ENCODE results near the gene LCLAT1. TPM values are rescaled to one million over a fixed set of nuclear protein-coding genes. Genes with fewer than 3 reads are reported as not detected.
A peak's percentile ranks its signal among the peaks of the same experiment; 100 is the strongest.

LCLAT1 gene
- total and polyA plus RNA-seq, 8 donors, result 13.1 to 24.9 (median 14.8) TPM

DNA sequence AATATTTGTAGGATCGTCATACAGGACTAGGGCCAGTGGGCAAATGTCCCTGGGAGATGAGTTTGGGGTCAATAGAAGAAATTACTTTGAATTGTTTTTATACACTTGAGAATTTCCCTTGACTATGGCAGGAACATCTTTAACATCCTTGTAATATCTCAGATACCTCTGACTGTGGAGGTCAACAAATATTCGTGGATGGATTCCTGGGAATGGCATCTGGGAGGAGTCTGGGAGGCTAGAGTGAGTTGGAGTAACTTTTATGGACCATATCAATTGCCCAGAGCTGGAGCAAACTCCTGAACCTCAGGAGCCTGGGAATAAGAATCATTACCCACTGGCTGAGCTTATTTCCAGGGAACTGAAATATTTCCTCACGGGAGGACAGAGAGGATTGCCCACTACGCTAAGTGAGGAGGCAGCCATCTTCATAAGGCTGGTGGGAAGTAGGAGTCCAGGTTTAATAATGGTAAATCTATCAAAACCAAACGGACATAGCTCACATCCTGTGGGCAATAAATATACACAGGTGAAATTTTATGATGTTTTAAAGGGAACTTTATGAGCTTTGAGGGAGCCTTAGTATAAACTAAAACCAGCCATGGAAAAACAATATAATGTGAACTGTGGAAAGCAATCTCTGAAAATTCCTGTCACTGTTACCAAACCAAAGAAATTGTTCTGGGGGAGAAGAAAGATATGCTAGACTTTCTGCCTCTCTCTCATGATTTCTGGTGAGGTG, 44.4 kb upstream of the LCLAT1 start:
- intact Hi-C loops (cut with DNase I), result no loop called here
- no peaks in the 10 kb centered on the region for H3K9me3 ChIP-seq
- H3K4me3 ChIP-seq, result no peak overlapping the region
- no peak for DNase-seq
- H3K27ac ChIP-seq, result peak overlapping the region in 1 of 2 donors; percentile 56
- peaks cover 0 to 3% of the 10 kb centered on the region in 2 donors for H3K4me1 ChIP-seq
- ATAC-seq, result no peak
- H3K27me3 ChIP-seq, result no peaks in the 10 kb centered on the region
- TF ChIP-seq, protein P1, sequence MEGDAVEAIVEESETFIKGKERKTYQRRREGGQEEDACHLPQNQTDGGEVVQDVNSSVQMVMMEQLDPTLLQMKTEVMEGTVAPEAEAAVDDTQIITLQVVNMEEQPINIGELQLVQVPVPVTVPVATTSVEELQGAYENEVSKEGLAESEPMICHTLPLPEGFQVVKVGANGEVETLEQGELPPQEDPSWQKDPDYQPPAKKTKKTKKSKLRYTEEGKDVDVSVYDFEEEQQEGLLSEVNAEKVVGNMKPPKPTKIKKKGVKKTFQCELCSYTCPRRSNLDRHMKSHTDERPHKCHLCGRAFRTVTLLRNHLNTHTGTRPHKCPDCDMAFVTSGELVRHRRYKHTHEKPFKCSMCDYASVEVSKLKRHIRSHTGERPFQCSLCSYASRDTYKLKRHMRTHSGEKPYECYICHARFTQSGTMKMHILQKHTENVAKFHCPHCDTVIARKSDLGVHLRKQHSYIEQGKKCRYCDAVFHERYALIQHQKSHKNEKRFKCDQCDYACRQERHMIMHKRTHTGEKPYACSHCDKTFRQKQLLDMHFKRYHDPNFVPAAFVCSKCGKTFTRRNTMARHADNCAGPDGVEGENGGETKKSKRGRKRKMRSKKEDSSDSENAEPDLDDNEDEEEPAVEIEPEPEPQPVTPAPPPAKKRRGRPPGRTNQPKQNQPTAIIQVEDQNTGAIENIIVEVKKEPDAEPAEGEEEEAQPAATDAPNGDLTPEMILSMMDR (IDR thresholded peaks at IDR 0.05), result no peak
- H3K36me3 ChIP-seq, result no peaks in the 10 kb centered on the region

DNA sequence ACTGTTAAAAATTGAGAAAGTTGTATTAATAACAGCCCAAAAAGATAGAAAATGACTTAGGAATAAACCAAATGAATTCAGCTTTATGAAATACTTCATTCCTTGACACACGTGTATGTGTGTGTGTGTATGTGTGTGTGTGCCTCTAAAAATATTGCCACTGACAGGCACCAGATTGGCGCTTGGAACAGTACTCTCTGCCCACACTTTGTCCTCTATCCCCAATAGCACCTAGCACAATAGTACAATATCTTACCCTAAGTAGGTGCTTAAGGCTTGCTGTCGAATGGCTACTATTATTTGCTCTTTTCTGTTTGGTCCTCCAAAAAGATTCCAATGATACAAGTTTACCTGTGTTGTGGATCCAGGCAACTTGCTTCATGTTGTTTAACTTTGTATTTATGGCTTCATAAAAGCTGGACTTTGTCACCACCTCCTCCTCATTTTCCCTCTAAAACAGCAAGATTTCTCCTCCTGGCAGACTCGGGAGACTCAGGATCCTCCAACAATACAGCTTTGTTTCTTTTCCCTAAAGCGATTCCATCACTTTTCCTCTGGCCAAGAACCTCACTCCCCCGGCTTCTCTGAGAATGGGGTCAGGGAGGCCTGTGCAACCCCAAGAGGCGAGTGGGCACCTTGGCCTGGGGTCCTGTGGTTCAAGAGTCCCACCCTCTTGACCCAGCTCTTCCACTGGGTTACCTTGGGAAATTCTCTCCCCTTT, 43.3 kb upstream of the LCLAT1 start:
- no peaks in the 10 kb centered on the region for H3K36me3 ChIP-seq
- intact Hi-C loops (cut with DNase I), result no loop called here
- H3K4me3 ChIP-seq, result no peak overlapping the region
- H3K27ac ChIP-seq, result peak overlapping the region in 1 of 2 donors; percentile 56
- H3K4me1 ChIP-seq, result peaks cover 9 to 13% of the 10 kb centered on the region in 2 donors
- TF ChIP-seq, protein P1 (IDR thresholded peaks at IDR 0.05), result no peak
- no peaks in the 10 kb centered on the region for H3K27me3 ChIP-seq
- ATAC-seq (peak; percentile 28), DNase-seq (no peak)
- no peaks in the 10 kb centered on the region for H3K9me3 ChIP-seq

DNA sequence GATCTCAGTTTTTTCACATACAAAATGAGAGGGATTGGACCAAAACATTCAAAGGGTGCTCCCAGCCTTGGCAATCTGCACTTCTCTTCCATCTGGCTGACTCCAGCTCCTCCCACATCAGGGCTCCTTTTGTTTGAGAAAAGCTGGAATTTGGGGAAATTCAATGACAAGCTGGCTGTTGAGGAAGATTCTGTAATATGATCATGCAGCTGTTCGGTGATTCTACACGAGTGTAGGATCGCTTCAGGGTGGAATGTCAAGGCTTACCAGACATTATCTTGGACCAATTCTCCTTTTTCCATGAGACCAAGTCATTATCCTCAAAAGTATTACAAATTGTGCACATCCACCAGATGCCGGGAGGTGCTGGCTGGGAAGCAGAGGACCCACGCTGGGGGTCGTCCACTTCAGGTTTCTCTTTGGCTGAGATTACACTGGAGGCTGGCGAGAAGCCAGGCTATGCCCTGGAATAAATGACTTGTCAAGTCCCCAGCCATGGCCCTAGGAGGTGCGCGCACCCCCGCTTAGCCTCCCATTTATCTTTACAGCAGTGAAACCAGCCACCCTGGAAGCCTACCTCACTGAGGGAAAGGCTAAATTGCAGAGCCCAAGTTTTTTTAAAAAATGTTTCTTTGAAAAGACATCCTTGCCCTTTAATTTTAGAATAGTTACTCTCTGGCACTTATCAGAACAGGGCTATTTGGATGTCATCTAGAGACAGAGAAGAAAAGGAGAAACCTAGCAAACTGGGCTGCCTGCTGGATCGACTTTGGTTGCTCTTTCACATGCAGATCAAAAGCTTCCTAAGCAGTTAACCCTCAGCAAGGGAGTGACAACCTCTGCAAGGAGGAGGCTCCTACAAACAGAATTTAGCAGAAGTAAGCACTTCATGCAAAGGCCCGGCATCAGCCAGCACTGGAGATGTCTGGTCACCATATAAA, 42.5 kb upstream of the LCLAT1 start:
- intact Hi-C loops (cut with DNase I), result no loop called here
- Histone ChIP-seq H3K9me3 (no peaks in the 10 kb centered on the region), H3K27me3 (no peaks in the 10 kb centered on the region), H3K36me3 (no peaks in the 10 kb centered on the region), H3K4me1 (peaks cover 11 to 13% of the 10 kb centered on the region in 2 donors), H3K4me3 (no peak overlapping the region), H3K27ac (peak overlapping the region in 1 of 2 donors; percentile 56)
- TF ChIP-seq, protein P1 (IDR thresholded peaks at IDR 0.05), result no peak
- ATAC-seq (peak; percentile 54), DNase-seq (peak in 2 of 4 donors; percentile 69 to 76)

DNA sequence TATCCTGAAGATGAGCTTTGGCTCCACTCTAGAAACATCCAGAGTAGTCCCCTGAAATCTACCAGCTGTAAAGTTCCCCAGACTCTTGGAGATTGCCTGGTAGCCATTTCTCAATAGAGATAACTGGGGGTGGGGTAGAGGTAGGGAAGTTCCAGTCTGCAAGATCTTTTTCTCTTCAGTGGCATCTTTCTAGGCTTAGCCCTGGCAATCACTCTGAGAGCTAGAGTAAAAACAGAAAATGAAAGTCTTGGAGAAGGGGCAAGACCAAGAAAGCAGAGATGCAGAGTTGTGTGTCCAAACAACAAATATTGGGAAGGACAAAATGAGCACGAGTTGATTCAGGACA, 41.8 kb upstream of the LCLAT1 start:
- H3K9me3 ChIP-seq, result no peaks in the 10 kb centered on the region
- no peak for ATAC-seq
- peak overlapping the region in 1 of 2 donors; percentile 19 for H3K27ac ChIP-seq
- no peak overlapping the region for H3K4me3 ChIP-seq
- TF ChIP-seq, protein P1 (IDR thresholded peaks at IDR 0.05), result no peak
- H3K36me3 ChIP-seq, result no peaks in the 10 kb centered on the region
- peaks cover 11 to 13% of the 10 kb centered on the region in 2 donors for H3K4me1 ChIP-seq
- intact Hi-C loops (cut with DNase I), result no loop called here
- DNase-seq, result no peak
- no peaks in the 10 kb centered on the region for H3K27me3 ChIP-seq
